Measurements from ENCODE around the gene KIAA1328. TPM values are rescaled to one million over a fixed set of nuclear protein-coding genes. Genes with fewer than 3 reads are reported as not detected.

KIAA1328 gene
- total and polyA plus RNA-seq, 9 of the 15 experiments (the other 6 are each of a cell fraction or from before 2014, with no cell fraction given) = 4.0 to 8.6 (median 7.4) TPM

GRCh38 chr18:37085362-37085761 lies 256.4 kb downstream of the KIAA1328 start (continued):
- TF ChIP-seq RERE (CRISPR knock-in tag; IDR thresholded peaks at IDR 0.05; ENCODE audit: borderline replicate concordance) (no peak), ZNF24 (IDR thresholded peaks at IDR 0.05) (no peak), ZNF444 (CRISPR knock-in tag; IDR thresholded peaks at IDR 0.05) (no peak), ARID2 (IDR thresholded peaks at IDR 0.05) (no peak)

- Histone ChIP-seq H3K9me1 (ENCODE audit: control insufficient read depth, insufficient read depth, low read length) (no peaks in the 10 kb centered on the region), H3K79me2 (ENCODE audit: control insufficient read depth, insufficient read depth, low read length) (no peaks in the 10 kb centered on the region), H3K27ac (ENCODE audit: extremely low read depth, low read depth, low read length) (no peak overlapping the region), H3K9me3 (replicated peaks; ENCODE audit: control insufficient read depth, insufficient read depth, low read depth, low read length) (no peaks in the 10 kb centered on the region), H3K4me2 (ENCODE audit: insufficient read depth, low read length) (no peak overlapping the region), H4K20me1 (replicated peaks; ENCODE audit: control insufficient read depth, insufficient read depth, low read length) (no peaks in the 10 kb centered on the region), H3K9ac (ENCODE audit: insufficient read depth in 1 of 2, low read depth in 2 of 2, low read length in 2 of 2) (no peak overlapping the region), H2AFZ (ENCODE audit: low read depth, low read length) (no peak overlapping the region), H3K27me3 (ENCODE audit: control insufficient read depth in 2 of 2, insufficient read depth in 2 of 2, low read length in 2 of 2) (no peaks in the 10 kb centered on the region), H3K4me3 (no peak overlapping the region), H3K4me1 (replicated peaks in 1 of 2; ENCODE audit: control insufficient read depth in 2 of 2, insufficient read depth in 2 of 2, low read length in 2 of 2) (no peaks in the 10 kb centered on the region), H3K36me3 (ENCODE audit: control insufficient read depth, insufficient read depth, low read length) (no peaks in the 10 kb centered on the region)
- intact Hi-C loops (cut with micrococcal nuclease) (no loop called here), in situ Hi-C loops (cut with MboI) (no loop called here)
- ATAC-seq (no peak), FAIRE-seq (no peak), DNase-seq (ENCODE audit: extremely low read depth in 1 of 4, low spot score in 3 of 4) (no peak)
- ChIA-PET CTCF (ENCODE audit: low intra/inter-chr PET ratio) (no interaction called here), POLR2A (no interaction called here)
- BruUV-seq (replicated peaks) = no TSS peak
- 0% methylated on average over 5 of the region's 5 CpGs for WGBS (ENCODE audit: insufficient coverage, low coverage, missing lambda C conversion rate)
- TF ChIP-seq SREBF2 (CRISPR knock-in tag; IDR thresholded peaks at IDR 0.05) (no peak), STAT5A (IDR thresholded peaks at IDR 0.05; ENCODE audit: borderline replicate concordance, low read length) (no peak), SNRNP70 (optimal IDR thresholded peaks at IDR 0.05; ENCODE audit: low read depth, low read length) (no peak), ZKSCAN8 (CRISPR knock-in tag; IDR thresholded peaks at IDR 0.05) (no peak), ZNF431 (CRISPR knock-in tag; IDR thresholded peaks at IDR 0.05) (no peak), U2AF2 (optimal IDR thresholded peaks at IDR 0.05; ENCODE audit: low read depth, low read length) (no peak), ZFP30 (CRISPR knock-in tag; IDR thresholded peaks at IDR 0.05; ENCODE audit: borderline replicate concordance) (no peak), BHLHE40 (IDR thresholded peaks at IDR 0.05; ENCODE audit: low read length) (no peak), ZMIZ1 (IDR thresholded peaks at IDR 0.05; ENCODE audit: low read depth in 2 of 2, low read length in 2 of 2) (no peak)
Measured at GRCh38 chr18:37107748-37108522, 279.0 kb downstream of the KIAA1328 start.

Measured in K562 (cell line).